CD4-positive, alpha-beta T cell treated with Interferon alpha-2 for 1 hour (primary cell): Measurements from ENCODE around the gene ACTL10.
A peak's percentile ranks its signal among the peaks of the same experiment; 100 is the strongest.
"Not testable (repeated sequence)": the region's sequence is repeated elsewhere in the genome, so short reads cannot be mapped to it uniquely, and the experiment has no call there.

Source experiments
- DNase-seq, 2 donors: peaks; one replicate each; pipeline ENCODE4 v3.0.0-alpha.2; 2020 to 2022

The ACTL10 gene

DNA sequence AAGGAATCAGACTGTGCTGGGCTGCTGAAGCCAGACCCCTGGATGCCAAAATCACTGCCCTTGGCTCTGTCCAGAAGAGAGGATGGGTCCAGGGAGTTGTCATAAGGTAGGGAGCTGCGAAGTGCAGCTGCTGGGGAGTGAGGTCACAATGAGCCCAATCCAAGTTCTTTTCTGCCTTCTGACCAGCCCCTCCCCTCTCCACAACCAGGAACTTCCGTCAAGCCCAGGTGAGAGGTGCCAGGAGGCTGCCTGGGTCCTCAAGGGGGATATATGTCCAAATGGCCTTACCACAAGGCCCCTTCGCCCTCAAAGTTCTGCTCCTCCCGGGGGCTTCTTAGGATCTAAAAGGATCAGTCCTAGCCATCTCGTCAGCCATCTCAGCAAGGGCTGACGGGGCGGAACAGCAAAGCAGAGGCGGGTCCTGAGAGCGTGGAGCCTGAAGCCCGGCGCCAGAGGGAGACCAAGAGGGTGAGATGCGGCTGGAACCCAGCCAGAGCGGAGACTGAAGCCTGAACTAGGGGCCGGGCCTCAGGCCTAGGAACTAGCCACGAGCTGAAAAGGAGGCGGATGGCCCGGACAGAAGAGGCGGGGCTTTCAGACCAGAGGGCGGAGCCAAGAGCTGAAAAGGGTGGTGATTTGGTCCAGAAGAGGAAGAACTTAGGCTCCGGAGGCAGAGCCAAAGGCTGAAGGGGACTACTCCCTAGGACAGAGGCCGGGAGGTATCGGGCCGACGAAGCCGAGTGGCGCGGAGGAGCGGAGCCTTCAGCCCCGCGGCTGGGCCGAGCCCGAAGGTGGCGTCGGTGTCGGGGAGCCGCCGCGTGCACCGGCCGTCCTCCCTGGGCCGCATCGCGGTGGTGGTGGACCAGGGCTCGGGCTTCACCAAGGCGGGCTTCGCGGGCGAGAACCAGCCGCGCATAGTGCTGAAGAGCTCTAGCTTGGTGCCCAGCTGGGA lies at the start of gene ACTL10:
TSS of gene ACTL10 (plus strand) at position 651 of the 952 bp plus-strand sequence. CDS start 555 bp downstream, outside the sequence.
- DNase-seq = peak; percentile 91 to 92

DNA sequence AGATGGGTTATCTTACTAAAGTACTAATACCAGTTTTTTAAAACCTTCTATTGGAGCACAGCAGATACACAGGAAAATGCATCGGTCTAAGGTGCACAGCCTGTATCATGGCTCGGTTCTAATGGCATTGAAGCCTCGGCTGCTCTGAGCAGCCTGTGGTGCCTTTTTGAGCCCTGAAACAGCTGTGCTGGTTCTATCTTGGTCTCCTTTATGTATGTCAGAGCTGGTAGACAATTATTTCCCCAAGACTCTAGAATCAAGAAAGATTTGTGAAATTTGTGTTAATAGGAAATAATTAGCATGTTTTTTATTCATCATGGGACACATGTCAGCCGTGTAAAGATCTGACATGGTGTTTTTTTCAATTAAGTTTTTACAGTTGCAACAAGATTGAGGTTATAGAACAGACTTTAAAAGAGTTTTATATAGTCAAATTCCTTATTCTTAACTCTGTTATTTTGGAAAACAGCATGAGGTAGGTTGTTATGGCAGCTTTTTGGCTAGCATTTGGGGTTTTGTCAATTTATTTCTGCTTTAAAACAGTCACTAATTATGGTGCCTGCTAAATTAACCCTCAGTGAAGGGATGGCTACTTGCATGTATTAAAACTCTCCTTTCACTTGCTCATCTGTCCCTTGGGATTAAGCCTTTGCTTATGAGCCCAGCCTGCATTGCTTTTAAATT lies 44.9 kb upstream of the ACTL10 start:
- no peak for DNase-seq

DNA sequence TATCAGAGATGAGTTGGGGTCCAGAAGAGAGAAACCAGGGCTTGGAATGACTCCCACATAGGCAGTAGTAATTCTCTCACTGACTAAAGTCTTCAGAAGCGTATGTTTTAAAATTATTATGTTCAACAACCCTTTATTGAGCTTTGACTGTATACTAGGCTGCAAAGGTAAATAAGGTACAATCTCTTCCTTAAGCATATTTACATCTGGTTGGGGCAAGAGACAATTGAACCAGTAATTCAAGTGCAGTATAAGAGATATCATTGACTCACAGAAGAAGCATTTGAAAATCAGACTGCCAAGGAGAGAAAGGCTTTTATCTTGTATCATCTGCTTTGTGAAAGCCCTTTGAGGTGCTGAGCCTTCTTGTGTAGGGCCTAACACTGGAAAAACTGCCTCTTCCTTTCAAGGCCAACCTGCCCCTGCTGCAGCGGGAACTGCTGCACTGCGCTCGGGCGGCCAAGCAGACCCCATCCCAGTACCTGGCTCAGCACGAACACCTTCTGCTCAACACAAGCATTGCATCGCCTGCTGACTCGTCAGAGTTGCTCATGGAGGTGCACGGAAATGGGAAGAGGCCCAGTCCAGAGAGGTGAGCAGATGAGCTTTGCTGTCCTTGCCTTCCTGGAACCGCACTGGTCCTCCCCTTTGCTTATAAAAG lies 43.9 kb upstream of the ACTL10 start:
- DNase-seq = no peak

DNA sequence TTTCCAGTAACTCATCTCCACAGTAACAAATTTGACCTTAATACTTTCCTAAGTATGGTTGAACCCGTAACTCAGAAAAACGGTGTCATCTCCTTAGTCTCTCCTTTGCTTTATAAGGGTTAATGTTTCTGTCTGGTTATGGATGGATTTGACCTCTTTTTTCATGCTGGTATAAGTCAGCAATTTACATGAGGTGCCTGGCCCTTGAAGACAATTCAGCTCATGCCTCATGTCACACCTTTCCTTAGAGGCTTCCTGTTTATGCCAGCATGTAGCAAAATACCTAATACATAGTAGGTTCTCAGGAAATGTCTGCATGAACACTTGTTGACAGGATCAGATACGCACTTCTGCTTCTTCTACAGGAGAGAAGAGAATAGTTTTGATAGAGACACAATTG lies 42.3 kb upstream of the ACTL10 start:
- DNase-seq = peak in 1 of 2 donors; percentile 44

DNA sequence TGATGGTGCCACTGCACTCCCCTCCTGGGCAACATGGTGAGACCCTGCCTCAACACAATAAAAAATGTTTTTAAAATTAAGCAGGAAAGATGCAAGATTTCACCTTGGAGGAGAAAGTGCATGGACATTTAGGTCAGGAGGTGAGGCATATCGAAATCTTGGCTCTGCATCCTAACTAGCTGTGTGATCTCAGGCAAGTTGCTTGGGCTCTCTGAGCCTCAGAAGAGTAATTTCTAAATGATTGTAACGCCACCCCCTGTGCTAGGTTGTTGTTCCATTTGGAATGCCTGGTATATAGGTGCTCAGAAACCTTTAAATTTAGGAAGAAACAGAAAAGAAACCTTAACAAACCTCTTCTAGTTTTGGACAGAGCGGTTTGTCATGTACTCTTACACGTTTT lies 40.6 kb upstream of the ACTL10 start:
- no peak for DNase-seq

DNA sequence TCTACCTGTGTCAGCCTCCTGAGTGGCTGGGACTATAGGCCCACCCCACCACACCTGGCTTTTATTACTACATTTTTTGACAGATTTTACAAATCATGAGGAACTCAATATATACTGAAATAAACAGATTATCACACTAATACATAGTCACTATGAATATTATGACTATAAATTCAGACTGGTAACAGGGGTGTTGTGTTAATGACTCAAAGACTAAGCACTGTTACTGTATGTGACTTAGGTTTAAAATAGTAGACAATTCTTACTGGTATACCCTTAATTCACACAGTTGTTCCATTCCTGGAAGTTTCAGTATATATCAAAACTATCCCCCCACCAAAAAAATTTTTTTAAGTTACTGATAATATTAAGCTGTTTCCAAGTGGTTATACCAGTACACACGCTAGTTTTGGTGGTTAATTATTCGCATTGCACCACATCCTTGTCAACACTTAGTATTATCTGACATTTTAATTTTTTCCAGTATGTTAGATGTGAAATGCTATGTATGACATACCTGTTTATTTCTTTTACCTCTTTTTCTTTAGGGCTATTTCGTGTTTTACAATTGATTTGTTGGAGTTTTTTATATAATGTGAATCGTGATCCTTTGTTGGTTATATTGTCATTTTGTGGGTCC lies 39.0 kb upstream of the ACTL10 start:
- DNase-seq = no peak

DNA sequence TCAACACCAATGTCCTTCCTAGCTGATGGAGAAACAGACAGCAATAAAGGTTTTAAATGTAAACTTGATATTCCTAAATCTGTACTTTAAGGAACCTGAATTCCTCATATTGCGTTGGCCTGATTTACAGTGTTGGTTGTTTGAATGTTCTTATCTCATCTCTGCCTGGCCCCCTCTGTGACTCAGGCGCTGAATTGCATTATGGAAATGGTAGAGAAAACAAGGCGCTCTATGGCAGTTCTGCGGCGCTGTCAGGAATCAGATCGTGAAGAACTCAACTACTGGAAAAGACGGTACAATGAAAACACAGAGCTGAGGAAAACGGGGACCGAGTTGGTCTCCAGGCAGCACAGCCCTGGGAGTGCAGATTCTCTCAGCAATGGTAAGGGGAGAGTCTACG lies 37.2 kb upstream of the ACTL10 start:
- DNase-seq = no peak

DNA sequence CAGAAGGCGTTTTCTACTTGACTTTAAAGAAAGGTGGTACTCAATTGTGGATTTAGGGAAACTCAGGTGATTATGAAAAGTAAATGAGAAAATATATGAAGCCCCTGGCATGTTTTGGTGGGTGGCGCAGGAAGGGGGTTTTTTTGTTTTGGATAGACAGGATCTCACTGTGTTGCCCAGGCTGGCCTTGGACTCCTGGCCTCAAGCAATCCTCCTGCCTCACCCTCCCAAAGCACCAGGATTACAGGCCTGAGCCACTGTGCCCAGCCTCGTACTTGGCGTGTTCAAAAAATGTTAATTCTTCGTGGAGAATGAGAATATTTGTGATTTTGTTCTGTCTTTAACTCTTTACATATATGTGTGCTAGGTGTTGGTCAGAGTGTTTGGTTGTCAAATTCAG lies 36.8 kb upstream of the ACTL10 start:
- no peak for DNase-seq

DNA sequence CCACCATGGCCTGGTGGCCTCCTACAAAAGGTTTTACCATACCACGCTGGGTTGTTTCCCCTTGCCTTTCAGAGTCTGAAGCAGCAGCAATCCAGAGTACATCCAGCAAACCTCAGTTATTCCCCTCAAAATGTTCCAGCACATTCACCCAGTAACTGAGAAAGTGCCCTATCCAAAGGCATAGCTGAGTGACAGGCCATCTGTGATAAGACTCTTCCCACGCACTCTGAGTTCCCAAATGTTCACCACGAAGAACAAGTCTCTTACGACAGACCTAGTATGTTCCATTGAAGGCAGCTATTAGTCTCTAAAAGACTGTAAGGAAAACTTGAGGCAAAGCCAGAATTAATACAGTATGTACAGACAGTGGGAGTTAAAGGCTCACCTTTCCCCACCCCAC lies 36.2 kb upstream of the ACTL10 start:
- DNase-seq = no peak

DNA sequence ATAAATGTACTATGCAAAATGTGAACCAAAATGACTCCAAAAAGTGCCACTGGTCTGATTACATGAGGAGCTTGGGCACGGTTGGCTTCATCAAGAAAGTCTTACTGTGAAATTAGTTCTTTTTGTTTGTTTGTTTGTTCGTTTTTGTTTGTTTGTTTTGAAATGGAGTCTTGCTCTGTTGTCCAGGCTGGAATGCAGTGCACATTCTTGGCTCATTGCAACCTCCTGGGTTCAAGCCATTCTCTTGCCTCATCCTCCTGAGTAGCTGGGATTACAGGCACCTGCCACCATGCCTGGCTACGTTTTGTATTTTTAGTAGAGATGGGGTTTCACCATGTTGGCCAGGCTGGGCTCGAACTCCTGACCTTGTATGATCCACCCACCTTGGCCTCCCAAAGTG lies 34.8 kb upstream of the ACTL10 start:
- not testable (repeated sequence) for DNase-seq

DNA sequence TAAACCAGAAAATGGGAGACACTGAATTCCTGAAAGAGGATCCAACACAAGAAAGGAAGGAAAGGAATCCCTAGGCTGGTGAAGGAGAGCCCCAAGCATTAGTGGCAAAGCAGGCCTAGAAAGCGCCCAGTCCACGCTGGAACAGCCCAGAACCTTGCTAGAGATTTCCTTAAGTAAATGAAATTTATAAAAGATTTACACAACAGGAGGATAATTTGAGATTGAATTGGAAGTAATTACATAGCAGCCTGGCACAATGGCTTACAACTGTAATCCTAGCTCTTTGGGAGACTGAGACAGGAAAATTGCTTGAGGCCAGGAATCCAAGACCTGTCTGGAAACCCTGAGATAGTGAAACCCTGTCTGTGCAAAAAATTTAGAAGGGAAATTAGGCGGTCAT lies 31.4 kb upstream of the ACTL10 start:
- DNase-seq = no peak

DNA sequence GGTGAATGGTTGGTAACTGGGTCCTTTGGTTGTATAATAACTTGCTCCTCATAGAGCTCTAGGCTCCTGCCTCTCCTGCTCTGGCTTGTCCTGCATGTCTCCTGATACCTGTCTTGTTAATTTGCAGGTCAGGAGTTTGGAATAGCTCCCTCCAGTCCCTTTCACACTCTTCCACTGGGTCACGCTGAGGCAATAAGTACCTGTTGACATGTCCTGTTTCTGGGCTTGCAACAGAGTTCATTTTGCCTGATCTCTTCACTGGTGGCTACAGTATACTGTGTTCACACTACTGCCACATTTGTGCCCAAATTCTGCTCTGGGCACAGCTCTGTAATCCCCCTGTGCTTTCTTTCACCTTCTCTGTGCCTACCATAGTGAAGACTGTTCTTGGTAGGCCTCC lies 30.0 kb upstream of the ACTL10 start:
- no peak for DNase-seq

DNA sequence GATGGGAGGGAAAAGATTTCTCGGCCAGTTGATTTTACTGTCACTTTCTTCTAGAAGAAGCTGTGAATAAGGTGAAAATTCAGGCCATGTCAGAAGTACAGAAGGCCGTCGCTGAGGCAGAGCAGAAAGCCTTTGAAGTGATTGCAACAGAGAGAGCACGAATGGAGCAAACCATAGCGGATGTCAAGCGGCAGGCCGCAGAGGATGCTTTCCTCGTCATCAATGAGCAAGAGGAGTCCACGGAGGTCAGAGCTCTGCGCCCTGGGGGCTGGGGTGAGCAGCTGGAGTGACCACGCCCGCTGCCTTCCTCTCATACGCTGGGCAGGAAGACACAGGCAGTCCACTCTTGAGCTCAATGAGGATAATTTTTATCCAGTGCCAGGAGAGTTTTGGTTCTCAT lies 26.5 kb upstream of the ACTL10 start:
- DNase-seq = no peak

DNA sequence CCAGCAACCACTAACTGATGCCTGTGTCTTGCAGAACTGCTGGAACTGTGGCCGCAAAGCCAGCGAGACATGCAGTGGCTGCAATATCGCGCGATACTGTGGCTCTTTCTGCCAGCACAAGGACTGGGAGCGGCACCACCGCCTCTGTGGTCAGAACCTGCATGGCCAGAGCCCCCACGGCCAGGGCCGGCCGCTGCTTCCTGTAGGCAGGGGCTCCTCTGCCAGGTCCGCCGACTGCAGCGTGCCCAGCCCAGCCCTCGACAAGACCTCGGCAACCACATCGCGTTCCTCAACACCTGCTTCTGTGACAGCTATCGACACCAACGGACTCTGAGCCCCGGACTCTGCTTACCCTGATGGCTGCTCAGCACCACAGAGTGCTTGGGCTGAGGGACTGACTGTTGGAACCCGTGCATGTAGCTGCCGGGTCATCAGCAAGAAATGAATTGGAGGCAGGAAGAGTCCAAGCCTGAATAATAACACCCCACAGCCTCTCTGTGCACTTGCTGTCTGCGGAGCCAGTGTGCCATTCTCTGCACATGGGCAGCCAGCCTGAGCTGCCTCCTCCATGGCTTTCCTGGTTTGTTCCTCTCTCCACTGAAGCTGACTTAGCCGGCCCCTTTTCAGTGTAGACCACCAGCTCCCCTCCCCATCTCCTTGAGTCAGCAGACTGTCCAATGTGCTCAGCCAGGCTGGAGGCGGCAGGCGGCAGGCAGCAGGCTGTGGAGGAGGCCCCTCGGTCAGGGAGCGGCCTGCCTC lies 22.3 kb upstream of the ACTL10 start:
- no peak for DNase-seq

DNA sequence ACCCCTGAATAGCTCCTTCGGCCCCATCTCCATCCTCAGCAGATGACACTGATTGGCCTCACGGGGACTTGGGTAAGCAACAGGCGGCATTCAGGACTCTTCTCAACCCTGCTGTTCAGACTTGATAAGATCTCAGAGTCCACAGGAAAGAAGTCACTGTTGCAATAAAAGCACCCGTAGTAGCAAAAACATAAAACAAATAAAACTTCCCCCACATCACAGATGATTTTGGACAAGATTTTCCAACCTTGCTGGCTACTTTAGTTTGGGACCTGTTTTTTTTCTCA lies 21.7 kb upstream of the ACTL10 start:
- no peak for DNase-seq

DNA sequence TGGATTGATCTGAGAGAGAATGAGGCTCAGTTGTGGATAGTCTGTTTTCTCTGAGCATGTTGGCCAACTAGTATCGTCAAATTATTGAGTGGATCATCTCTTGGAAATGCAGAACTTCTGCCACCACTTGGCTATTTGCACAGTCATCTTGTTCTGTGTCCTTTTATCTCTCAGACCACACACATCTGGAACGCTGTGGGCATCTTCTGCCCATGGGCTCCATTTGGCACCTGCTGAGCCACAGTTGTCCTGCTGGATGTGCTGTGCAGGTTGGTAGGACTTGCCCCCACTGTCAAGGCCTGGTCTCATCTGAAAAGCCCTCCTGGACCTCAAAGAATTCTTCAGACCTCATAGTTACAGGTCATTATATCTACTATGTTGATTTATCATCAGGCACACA lies 21.3 kb upstream of the ACTL10 start:
- no peak for DNase-seq

DNA sequence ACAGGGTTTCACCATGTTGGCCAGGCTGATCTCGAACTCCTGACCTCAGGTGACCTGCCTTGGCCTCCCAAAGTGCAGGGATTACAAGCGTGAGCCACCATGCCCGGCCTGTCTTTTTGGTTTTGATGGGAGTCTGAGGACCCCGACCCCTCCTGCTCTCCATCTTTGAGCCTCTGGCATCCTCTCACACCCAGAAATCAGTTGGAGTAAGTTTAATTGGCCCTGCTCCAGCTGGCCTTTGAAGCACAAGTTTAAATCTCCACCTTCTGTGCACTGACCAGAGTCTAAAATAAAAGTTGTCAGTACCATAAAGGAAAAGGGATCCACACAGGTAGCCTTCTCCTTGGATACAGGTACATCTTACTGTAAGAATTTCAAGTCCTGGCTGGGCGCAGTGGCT lies 20.6 kb upstream of the ACTL10 start:
- no peak for DNase-seq

DNA sequence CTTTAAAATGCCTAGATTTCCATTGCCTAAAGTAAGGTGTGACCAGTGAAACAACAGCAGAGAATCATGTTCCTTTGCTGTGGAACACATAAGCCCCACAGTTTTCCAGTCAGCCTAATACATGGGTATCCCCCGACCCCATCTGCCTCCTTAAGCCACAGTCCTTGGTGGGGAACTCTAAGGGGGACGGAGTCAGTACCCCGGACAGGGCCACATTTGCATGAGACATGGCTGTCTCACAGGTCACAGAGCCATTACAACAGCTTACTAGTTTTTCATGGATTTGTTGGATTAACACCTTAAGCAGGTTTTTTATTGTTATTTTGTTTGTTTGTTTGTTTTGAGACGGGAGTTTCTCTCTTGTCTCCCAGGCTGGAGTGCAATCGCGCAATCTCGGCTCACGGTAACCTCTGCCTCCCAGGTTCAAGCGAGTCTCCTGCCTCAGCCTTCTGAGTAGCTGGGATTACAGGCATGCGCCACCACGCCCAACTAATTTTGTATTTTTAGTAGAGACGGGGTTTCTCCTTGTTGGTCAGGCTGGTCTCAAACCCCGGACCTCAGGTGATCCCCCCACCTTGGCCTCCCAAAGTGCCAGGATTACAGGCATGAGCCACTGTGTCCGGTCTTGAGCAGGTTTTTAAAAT lies 19.7 kb upstream of the ACTL10 start:
- DNase-seq = not testable (repeated sequence)

DNA sequence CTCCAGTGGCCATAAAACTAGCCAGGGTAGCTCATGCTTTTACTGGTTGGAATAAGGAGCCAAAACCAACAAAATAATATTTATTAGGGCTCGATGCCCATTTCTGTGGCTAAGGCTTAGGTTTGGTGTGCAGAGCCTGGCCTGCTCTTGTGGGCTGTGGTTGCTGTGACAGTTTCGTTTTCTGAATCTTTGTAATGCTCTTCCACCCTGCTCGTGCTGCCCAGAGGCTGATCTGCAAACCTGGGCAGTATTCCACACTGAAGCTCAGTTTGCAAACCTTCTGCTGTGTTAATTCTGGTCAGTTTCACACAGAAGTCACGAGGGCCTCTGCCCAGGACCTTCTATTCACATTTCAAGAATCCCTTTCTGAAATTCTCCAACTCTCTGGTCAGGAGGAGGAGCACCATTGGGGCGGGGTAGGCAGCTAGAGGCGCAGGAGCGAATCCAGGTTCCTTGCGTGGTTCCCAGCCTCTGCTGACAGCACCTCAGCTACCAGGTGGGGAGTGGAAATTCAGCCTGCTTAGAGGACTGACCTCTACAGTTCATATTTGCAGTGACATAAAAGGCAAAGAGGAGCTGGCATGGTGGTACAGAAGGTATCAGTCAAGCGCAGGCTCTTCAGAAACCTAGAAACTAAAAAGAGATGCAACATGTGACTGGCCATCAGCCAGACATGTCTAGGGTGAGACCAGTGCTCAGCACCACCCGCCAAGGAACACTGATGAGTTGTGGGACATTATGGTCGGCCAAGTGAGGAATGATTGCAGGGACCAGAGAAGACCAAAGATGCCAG lies 18.9 kb upstream of the ACTL10 start:
- peak in 1 of 2 donors; percentile 51 for DNase-seq

DNA sequence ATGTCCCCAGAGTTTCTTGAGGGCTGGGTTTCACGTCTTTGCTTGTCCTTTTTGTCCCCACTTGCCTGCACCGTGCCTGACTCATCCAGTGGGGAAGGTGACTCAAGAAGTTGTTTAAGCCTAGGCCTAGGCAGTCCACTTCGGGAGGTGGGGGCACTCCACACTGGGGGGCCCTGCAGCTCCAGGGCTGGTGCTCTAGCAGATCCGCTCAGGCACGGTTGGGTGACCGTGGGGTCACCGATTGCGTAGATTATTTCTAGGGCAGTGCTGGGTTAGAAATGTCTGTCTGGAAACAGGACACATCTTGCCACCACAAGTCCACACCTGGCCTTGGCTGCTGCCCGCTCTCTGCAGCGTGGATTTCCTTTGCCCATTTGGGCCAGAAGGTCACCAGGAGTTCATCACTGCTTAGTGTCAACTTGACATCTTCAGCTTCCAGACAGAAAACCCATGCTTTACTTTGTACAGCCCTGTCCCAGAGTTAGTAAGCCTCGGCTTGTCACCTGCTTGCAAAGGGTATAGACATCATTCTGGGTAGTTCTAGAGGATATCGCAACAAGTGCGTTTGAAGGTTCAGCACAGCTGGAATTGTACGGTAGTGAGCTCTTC lies 18.2 kb upstream of the ACTL10 start:
- no peak for DNase-seq

DNA sequence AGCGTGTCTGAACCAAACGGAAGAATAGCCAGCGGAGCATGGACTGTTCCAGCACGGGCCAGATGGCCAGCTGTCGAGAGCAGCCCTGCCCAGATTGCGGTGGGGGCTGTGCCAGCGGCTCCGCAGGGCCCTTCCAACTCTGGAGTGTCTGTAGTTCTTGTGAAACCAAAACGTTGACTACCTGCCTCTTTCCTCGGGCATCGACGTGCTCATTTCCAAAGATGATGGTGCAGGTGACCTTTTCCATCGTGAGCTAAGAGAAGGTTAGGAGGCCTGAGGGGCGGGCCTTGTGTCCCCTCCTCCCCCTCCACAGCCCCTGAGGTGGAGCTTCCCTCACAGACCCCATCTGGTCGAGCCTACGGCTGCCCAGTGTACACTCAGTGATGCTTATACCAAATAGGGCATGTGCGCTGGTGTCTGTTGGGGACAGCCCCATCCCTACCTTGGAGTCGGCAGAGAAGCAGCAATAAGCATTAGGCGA lies 17.5 kb upstream of the ACTL10 start:
- no peak for DNase-seq
